Activated CD4-positive, alpha-beta T cell treated with anti-CD3 and anti-CD28 coated beads for 36 hours (primary cell): ENCODE results near the gene SAMMSON. TPM values are rescaled to one million over a fixed set of nuclear protein-coding genes. Genes with fewer than 3 reads are reported as not detected.

Source experiments
- ATAC-seq: fragments of 200-7000 bp; cut with Tn5 transposase; one replicate; pipeline ENCODE4 v1.10.0; 2021; ENCODE audit warnings: mild to moderate bottlenecking, moderate library complexity
- CTCF ChIA-PET: fragments of 350-600 bp; sonication (Branson Sonifier 250); formaldehyde crosslinking; loops from one replicate; lab custom pipeline; 2021; ENCODE audit warnings: antibody characterized with exemption; lab: Charles Lee
- POLR2A ChIA-PET: fragments of 350-600 bp; sonication (Branson Sonifier 250); formaldehyde crosslinking; loops from one replicate; lab custom pipeline; 2021; ENCODE audit warnings: antibody characterized with exemption, inconsistent platforms; lab: Charles Lee
- DNase-seq: peaks from one replicate; pipeline ENCODE4 v3.0.0-alpha.2; 2020
- H3K27ac Mint-ChIP-seq: one replicate; pipeline ENCODE4 v1.8.0; 2021; ENCODE audit warnings: mixed read lengths
- H3K27me3 Mint-ChIP-seq: one replicate; pipeline ENCODE4 v1.8.0; 2021; ENCODE audit warnings: mixed read lengths
- H3K36me3 Mint-ChIP-seq: one replicate; pipeline ENCODE4 v1.8.0; 2021; ENCODE audit warnings: low read depth, mixed read lengths
- H3K4me1 Mint-ChIP-seq: one replicate; pipeline ENCODE4 v1.8.0; 2021; ENCODE audit warnings: mixed read lengths
- H3K4me3 Mint-ChIP-seq: one replicate; pipeline ENCODE4 v1.8.0; 2021; ENCODE audit warnings: mild to moderate bottlenecking, moderate library complexity, mixed read lengths
- H3K9me3 Mint-ChIP-seq: one replicate; pipeline ENCODE4 v1.8.0; 2021; ENCODE audit warnings: low read depth, mixed read lengths
- intact Hi-C, 2 experiments: fragments of 100-400 bp; cut with DNase I in 1 of 2; cut with micrococcal nuclease in 1 of 2; formaldehyde crosslinking; loops; one replicate each; pipeline versions ENCODE4 v1.14.2 to v1.15.1; 2022 to 2024; cut with DNase I, micrococcal nuclease
- total RNA-seq, 2 experiments: library from RNA; stranded (reverse); gene quantifications; one replicate each; pipeline ENCODE4 v1.2.3, GENCODE V29; 2021

The SAMMSON gene
- total RNA-seq, 2 experiments from 2014 or later = not detected

- Mint-ChIP-seq H3K9me3 (no peaks in the 10 kb centered on the region), H3K27me3 (peaks cover 17% of the 10 kb centered on the region), H3K36me3 (no peaks in the 10 kb centered on the region), H3K27ac (no peak overlapping the region), H3K4me3 (no peak overlapping the region), H3K4me1 (no peaks in the 10 kb centered on the region)
- no peak for DNase-seq
- ChIA-PET POLR2A (no interaction called here), CTCF (interaction anchor here (0.6 to 3.7 kb wide), 8 partner anchors 10 to 1560 kb away, joined by 3 to 27 read pairs (median 4); no protein-coding TSS in a partner anchor)
- intact Hi-C loops = loop anchor here (1.0 to 5.0 kb wide), 3 partner anchors 53 to 239 kb away; no protein-coding TSS in a partner anchor
- ATAC-seq = no peak
Measured at GRCh38 chr3:70119879-70120278, 120.3 kb downstream of the SAMMSON start.
